ENCODE results near the gene MRPL14. TPM values are rescaled to one million over a fixed set of nuclear protein-coding genes. Genes with fewer than 3 reads are reported as not detected.

The MRPL14 gene
- total and polyA plus RNA-seq, 9 of the 15 experiments (the other 6 are each of a cell fraction or from before 2014, with no cell fraction given), result 126 to 424 (median 165) TPM

GRCh38 chr6:44064089-44064947, 62.9 kb downstream of the MRPL14 start (continued):
- TF ChIP-seq ZNF280B (CRISPR knock-in tag; IDR thresholded peaks at IDR 0.05) (no peak; the same call in 1 of the 2 replicates), TCF7L2 (IDR thresholded peaks at IDR 0.05; ENCODE audit: low read depth, low read length) (no peak), TCF15 (CRISPR knock-in tag; IDR thresholded peaks at IDR 0.05) (0 out of 2 replicates have a peak, but pooled peaks have one; percentile 32), ZNF253 (CRISPR knock-in tag; conservative IDR thresholded peaks at IDR 0.05) (0 out of 2 replicates have a peak, but pooled peaks have one; percentile 32), HDAC6 (IDR thresholded peaks at IDR 0.05; ENCODE audit: low read depth, low read length) (no peak), KDM1A (IDR thresholded peaks at IDR 0.05) (peak; percentile 68 to 80; a peak in 3 of 4 replicates), ZNF384 (IDR thresholded peaks at IDR 0.05; ENCODE audit: low read depth, low read length) (no peak), LEF1 (IDR thresholded peaks at IDR 0.05) (peak; percentile 81), CC2D1A (IDR thresholded peaks at IDR 0.05) (peak; percentile 99), ZMIZ1 (IDR thresholded peaks at IDR 0.05; ENCODE audit: low read depth in 2 of 2, low read length in 2 of 2) (peak in 1 of 2 experiments; percentile 78; a peak in 2 of 4 replicates), ETS2 (tag; IDR thresholded peaks at IDR 0.05; ENCODE audit: borderline replicate concordance, poor library complexity, severe bottlenecking) (no peak), CBX8 (IDR thresholded peaks at IDR 0.05; ENCODE audit: borderline replicate concordance, extremely low read depth, low read depth, low read length, poor library complexity, severe bottlenecking) (no peak), MAX (CRISPR knock-in tag; IDR thresholded peaks at IDR 0.05) (peak; percentile 27; the same call in 1 of the 2 replicates), MAFF (IDR thresholded peaks at IDR 0.05; ENCODE audit: low read length) (peak; percentile 47), STAT6 (CRISPR knock-in tag; IDR thresholded peaks at IDR 0.05) (0 out of 2 replicates have a peak, but pooled peaks have one; percentile 78), NRF1 (conservative IDR thresholded peaks at IDR 0.05 in 1 of 2, IDR thresholded peaks at IDR 0.05 in 1 of 2) (peak; percentile 66 to 73)

All from K562 (cell line).